ENCODE results near the gene CARMIL1. TPM values are rescaled to one million over a fixed set of nuclear protein-coding genes. Genes with fewer than 3 reads are reported as not detected.

Gene CARMIL1
- total RNA-seq, 2 experiments from 2014 or later = 5.0 to 5.4 TPM

GRCh38 chr6:25489399-25489798 is 210.2 kb downstream of the CARMIL1 start:
- H3K27me3 Mint-ChIP-seq = no peaks in the 10 kb centered on the region
- H3K36me3 Mint-ChIP-seq (ENCODE audit: low read depth) = no peaks in the 10 kb centered on the region
- CTCF ChIA-PET = interaction anchor here (0.7 to 3.2 kb wide), 13 partner anchors 9 to 266 kb away, joined by 3 to 19 read pairs (median 4); partner anchors contain the start of gene CARMIL1
- no peaks in the 10 kb centered on the region for H3K9me3 Mint-ChIP-seq
- DNase-seq = no peak
- H3K4me3 Mint-ChIP-seq = no peak overlapping the region
- H3K27ac Mint-ChIP-seq = no peak overlapping the region
- H3K4me1 Mint-ChIP-seq = peaks cover 6% of the 10 kb centered on the region
- POLR2A ChIA-PET = interaction anchor here (1.0 to 1.5 kb wide), 2 partner anchors 210 to 224 kb away, joined by 3 read pairs; partner anchors contain the start of gene CARMIL1

GRCh38 chr6:25490018-25490801 is 211.0 kb downstream of the CARMIL1 start:
- no peak overlapping the region for H3K4me3 Mint-ChIP-seq
- DNase-seq = peak; percentile 80
- H3K36me3 Mint-ChIP-seq (ENCODE audit: low read depth) = no peaks in the 10 kb centered on the region
- POLR2A ChIA-PET = interaction anchor here (1.0 to 1.5 kb wide), 2 partner anchors 211 to 225 kb away, joined by 3 read pairs; partner anchors contain the start of gene CARMIL1
- H3K27ac Mint-ChIP-seq = no peak overlapping the region
- no peaks in the 10 kb centered on the region for H3K27me3 Mint-ChIP-seq
- CTCF ChIA-PET = interaction anchor here (0.7 to 3.2 kb wide), 17 partner anchors 9 to 267 kb away, joined by 3 to 19 read pairs (median 4); partner anchors contain the start of gene CARMIL1
- peaks cover 6% of the 10 kb centered on the region for H3K4me1 Mint-ChIP-seq
- no peaks in the 10 kb centered on the region for H3K9me3 Mint-ChIP-seq

DNA sequence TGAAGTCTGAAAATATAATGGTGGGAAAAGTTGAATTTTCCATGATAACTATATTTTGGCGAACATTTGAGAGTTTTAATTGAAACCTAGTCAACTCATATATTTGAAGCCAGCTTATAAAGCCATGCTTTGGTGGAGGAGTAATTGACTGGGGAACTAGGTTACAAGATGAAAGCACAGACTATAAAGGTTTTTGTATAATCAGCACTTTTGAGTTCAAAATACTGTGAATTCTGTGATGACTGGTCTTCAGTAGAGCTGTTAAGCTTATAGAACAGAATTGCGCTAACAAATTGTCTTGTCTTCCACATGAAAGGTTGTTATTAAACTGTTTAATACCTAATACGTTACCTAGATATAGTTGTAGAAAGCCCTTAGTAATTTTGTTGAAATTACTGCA is 213.8 kb downstream of the CARMIL1 start:
- no peak overlapping the region for H3K27ac Mint-ChIP-seq
- POLR2A ChIA-PET = no interaction called here
- H3K27me3 Mint-ChIP-seq = no peaks in the 10 kb centered on the region
- no peak for DNase-seq
- H3K4me3 Mint-ChIP-seq = no peak overlapping the region
- no peaks in the 10 kb centered on the region for H3K9me3 Mint-ChIP-seq
- CTCF ChIA-PET = no interaction called here
- no peaks in the 10 kb centered on the region for H3K36me3 Mint-ChIP-seq (ENCODE audit: low read depth)
- peaks cover 6% of the 10 kb centered on the region for H3K4me1 Mint-ChIP-seq

DNA sequence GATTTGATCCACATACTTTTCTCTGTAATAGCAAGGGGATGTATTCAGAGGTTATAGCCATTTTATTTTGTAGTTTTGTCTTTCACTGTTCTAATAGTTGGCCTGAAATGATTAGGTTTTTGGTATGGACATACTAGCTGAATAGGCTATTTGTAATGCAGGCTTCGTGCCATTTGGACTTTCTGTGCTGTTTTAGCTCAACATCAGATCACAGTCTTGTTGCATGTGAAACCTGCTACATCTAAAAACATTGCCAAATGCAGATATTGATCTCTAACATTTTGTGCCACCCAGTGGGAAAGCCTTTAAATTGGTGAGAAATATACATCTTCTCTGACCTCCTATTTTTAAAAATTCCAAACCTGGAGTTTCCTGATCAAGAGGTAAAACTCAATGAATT is 215.3 kb downstream of the CARMIL1 start:
- H3K27me3 Mint-ChIP-seq = no peaks in the 10 kb centered on the region
- H3K36me3 Mint-ChIP-seq (ENCODE audit: low read depth) = no peaks in the 10 kb centered on the region
- peaks cover 6% of the 10 kb centered on the region for H3K4me1 Mint-ChIP-seq
- ChIA-PET POLR2A (no interaction called here), CTCF (no interaction called here)
- no peak overlapping the region for H3K27ac Mint-ChIP-seq
- no peak overlapping the region for H3K4me3 Mint-ChIP-seq
- no peaks in the 10 kb centered on the region for H3K9me3 Mint-ChIP-seq
- DNase-seq = no peak

DNA sequence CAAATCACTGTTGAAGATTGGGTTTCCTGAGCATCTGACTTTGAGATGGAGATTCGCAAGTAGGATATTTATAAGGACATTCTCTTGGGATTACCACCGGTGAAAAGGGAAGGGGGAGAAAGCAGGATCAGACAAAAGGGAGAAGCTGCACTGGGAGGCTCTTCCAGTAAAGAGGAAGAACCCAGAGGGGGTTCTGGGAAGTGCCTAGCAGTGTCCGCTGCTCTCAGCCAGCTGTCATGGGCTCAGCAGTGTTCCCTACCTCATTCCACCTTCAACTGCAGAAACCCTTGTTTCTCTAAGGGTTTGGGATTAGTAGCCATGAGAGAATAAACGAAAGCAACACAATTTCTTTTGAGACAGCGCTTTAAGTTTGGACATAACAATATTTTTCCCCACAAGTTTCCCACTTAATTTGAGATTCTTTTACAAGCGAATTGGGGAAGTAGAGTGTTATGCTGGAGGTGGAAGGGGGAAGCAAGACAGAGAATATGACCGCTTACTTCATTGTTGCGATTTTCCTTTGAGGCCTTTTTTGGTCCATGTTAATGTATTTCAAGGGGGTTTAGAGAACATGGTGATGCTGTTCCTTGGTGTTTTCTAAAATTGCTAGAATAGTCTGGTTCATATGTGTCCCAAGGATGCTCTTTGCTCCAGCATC is 218.3 kb downstream of the CARMIL1 start:
- DNase-seq = no peak
- CTCF ChIA-PET = no interaction called here
- POLR2A ChIA-PET = no interaction called here
- H3K27ac Mint-ChIP-seq = no peak overlapping the region
- H3K4me3 Mint-ChIP-seq = no peak overlapping the region
- no peaks in the 10 kb centered on the region for H3K36me3 Mint-ChIP-seq (ENCODE audit: low read depth)
- no peaks in the 10 kb centered on the region for H3K27me3 Mint-ChIP-seq
- no peaks in the 10 kb centered on the region for H3K4me1 Mint-ChIP-seq
- H3K9me3 Mint-ChIP-seq = no peaks in the 10 kb centered on the region

GRCh38 chr6:25498505-25498904 is 219.3 kb downstream of the CARMIL1 start:
- H3K36me3 Mint-ChIP-seq (ENCODE audit: low read depth) = no peaks in the 10 kb centered on the region
- H3K9me3 Mint-ChIP-seq = no peaks in the 10 kb centered on the region
- ChIA-PET CTCF (no interaction called here), POLR2A (no interaction called here)
- H3K4me3 Mint-ChIP-seq = no peak overlapping the region
- no peak overlapping the region for H3K27ac Mint-ChIP-seq
- H3K4me1 Mint-ChIP-seq = no peaks in the 10 kb centered on the region
- H3K27me3 Mint-ChIP-seq = no peaks in the 10 kb centered on the region
- DNase-seq = no peak

DNA sequence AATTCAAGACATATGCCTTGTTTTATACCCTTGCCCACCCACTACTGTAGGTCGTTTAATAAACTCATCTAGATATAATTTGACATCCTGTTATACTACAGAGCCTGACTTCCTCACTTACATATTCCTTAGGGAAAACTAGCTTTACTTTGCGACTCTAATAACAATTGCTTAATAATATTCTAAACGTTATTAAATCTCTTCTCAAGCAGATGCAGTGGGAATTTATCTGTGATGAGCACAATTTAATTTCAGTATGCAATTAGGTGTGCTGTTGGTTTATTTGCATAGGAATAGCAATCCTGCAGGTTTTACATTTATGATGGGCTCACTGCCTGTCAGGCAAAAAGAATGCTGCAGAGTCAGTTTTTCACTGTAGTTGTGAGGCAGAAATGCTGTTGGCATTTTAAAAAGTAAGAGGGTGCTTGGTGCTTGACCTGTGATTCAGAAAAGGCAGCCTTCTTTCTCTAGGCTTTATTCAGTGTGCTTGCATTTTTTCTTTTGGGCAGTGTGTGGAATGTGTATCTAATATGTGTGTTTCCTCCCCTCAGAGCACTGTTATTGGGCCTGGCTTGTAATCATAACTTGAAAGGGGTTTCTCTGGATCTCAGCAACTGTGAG is 220.6 kb downstream of the CARMIL1 start:
- no peak overlapping the region for H3K4me3 Mint-ChIP-seq
- CTCF ChIA-PET = no interaction called here
- no peak overlapping the region for H3K27ac Mint-ChIP-seq
- POLR2A ChIA-PET = no interaction called here
- no peaks in the 10 kb centered on the region for H3K4me1 Mint-ChIP-seq
- no peaks in the 10 kb centered on the region for H3K9me3 Mint-ChIP-seq
- H3K27me3 Mint-ChIP-seq = no peaks in the 10 kb centered on the region
- no peaks in the 10 kb centered on the region for H3K36me3 Mint-ChIP-seq (ENCODE audit: low read depth)
- no peak for DNase-seq

DNA sequence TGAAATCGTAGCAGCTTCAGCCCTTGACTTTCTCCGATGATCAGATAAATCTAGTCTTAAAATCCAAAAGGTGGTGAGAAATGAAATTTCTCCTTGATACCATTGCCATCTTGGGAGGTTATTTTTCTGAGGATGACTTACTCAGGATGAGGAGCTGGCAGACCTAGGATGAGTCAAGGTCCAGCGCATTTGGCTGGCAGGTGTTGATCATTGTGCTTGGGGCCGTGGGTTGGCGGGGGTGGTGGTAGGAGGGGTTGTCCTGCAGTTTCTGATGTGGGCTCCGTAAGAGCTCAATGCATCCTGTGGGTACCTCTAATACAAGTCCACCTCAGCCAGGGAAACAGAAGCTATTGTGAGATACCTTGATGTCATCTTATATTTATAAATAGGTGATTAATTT is 224.5 kb downstream of the CARMIL1 start:
- CTCF ChIA-PET = no interaction called here
- DNase-seq = no peak
- H3K27me3 Mint-ChIP-seq = no peaks in the 10 kb centered on the region
- H3K36me3 Mint-ChIP-seq (ENCODE audit: low read depth) = no peaks in the 10 kb centered on the region
- no peak overlapping the region for H3K4me3 Mint-ChIP-seq
- no peaks in the 10 kb centered on the region for H3K9me3 Mint-ChIP-seq
- no peaks in the 10 kb centered on the region for H3K4me1 Mint-ChIP-seq
- no peak overlapping the region for H3K27ac Mint-ChIP-seq
- POLR2A ChIA-PET = no interaction called here

DNA sequence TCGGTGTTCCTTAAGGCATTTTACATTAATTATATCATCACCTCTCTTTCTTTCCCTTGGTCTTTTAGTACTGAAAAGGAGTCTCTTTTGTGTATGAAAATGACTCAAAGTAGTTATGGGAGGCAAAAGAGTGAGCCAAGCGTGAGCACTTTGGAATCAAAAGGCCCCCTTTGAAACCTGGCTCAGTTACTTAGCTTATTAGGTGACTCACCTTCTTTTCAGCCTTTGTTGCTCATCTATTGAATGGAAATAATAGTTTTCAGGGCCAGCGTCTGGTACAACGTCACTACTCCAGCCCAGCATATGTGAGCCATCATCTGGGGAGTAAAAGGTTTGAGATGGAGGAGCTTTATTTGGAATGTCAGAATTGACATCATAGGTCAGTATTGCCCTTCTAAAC is 225.5 kb downstream of the CARMIL1 start:
- DNase-seq = no peak
- no peaks in the 10 kb centered on the region for H3K36me3 Mint-ChIP-seq (ENCODE audit: low read depth)
- H3K9me3 Mint-ChIP-seq = no peaks in the 10 kb centered on the region
- ChIA-PET CTCF (interaction anchor here (1.1 kb wide), 1 partner anchor 224 kb away, joined by 3 read pairs; no protein-coding TSS in a partner anchor), POLR2A (interaction anchor here (0.6 kb wide), 1 partner anchor 36 kb away, joined by 3 read pairs; no protein-coding TSS in a partner anchor)
- no peaks in the 10 kb centered on the region for H3K4me1 Mint-ChIP-seq
- no peak overlapping the region for H3K27ac Mint-ChIP-seq
- no peak overlapping the region for H3K4me3 Mint-ChIP-seq
- H3K27me3 Mint-ChIP-seq = no peaks in the 10 kb centered on the region

DNA sequence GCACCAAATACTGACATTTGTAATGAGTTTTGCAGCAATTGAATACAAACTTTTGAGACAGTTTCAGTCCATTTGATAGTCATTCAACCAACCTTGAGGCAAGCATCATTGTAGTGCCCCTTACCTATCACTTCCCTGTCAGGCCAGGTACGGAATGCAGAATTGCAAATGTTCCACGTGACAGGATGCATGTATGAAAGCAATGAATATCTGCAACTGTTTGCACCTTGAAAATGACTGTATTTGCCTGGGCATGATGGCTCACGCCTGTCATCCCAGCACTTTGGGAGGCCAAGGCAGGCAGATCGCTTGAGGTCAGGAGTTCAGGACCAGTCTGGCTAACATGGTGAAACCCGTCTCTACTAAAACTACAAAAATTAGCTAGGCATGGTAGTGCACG is 226.8 kb downstream of the CARMIL1 start:
- Mint-ChIP-seq H3K9me3 (no peaks in the 10 kb centered on the region), H3K4me1 (no peaks in the 10 kb centered on the region), H3K36me3 (ENCODE audit: low read depth) (no peaks in the 10 kb centered on the region), H3K27me3 (no peaks in the 10 kb centered on the region), H3K4me3 (no peak overlapping the region), H3K27ac (no peak overlapping the region)
- no peak for DNase-seq
- ChIA-PET CTCF (no interaction called here), POLR2A (no interaction called here)

DNA sequence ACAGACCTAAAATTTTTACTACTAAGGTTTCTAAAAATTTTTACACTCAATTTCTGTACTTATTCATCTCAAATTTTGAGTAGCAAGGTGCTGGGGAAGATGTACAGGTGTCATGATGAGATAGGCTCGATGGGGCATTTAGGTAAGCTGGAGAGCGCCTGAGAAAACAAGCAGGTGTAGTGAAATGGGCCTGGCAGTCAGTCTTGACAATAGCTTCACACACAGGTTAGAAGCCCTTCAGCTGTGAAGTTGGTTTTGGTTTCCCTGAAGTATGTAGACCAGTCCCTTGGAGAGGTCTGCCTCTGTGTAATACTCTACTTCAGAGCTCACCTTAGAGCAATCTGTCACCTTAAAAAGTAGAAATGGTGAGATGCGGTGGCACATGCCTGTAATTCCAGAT is 228.9 kb downstream of the CARMIL1 start:
- Mint-ChIP-seq H3K4me3 (no peak overlapping the region), H3K9me3 (no peaks in the 10 kb centered on the region), H3K4me1 (no peaks in the 10 kb centered on the region), H3K27me3 (no peaks in the 10 kb centered on the region), H3K27ac (no peak overlapping the region), H3K36me3 (ENCODE audit: low read depth) (no peaks in the 10 kb centered on the region)
- DNase-seq = no peak
- CTCF ChIA-PET = interaction anchor here (0.5 to 1.3 kb wide), 2 partner anchors 11 to 48 kb away, joined by 3 to 5 read pairs; no protein-coding TSS in a partner anchor
- POLR2A ChIA-PET = no interaction called here

DNA sequence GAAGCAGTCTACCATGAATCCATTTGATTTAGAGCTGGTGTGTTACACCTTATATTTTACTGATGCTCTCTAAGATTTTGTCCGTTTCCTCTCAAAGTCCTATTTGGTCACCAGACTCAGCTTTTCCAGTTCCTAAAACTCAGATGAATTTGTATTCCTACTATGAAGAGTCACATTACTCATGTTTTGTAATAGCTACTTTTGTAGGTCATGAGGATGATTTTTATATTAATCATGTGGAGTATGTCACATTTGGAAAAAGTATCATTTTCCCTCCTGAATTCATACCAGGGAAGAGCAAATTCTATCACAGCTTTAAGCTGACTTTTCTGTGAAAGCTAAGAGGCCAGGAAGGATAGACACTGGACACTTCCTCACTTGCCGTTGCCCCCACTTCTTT is 232.2 kb downstream of the CARMIL1 start:
- Mint-ChIP-seq H3K4me1 (no peaks in the 10 kb centered on the region), H3K4me3 (no peak overlapping the region), H3K27ac (no peak overlapping the region), H3K9me3 (no peaks in the 10 kb centered on the region), H3K27me3 (no peaks in the 10 kb centered on the region), H3K36me3 (ENCODE audit: low read depth) (no peaks in the 10 kb centered on the region)
- no peak for DNase-seq
- POLR2A ChIA-PET = no interaction called here
- CTCF ChIA-PET = no interaction called here

- Mint-ChIP-seq H3K27me3 (no peaks in the 10 kb centered on the region), H3K9me3 (no peaks in the 10 kb centered on the region), H3K4me1 (no peaks in the 10 kb centered on the region), H3K36me3 (ENCODE audit: low read depth) (no peaks in the 10 kb centered on the region), H3K4me3 (no peak overlapping the region), H3K27ac (no peak overlapping the region)
- DNase-seq = no peak
- ChIA-PET CTCF (interaction anchor here (1.0 to 1.2 kb wide), 3 partner anchors 9 to 22 kb away, joined by 3 read pairs; no protein-coding TSS in a partner anchor), POLR2A (no interaction called here)
Observed at GRCh38 chr6:25512560-25512959, 233.4 kb downstream of the CARMIL1 start.

Data from activated CD4-positive, alpha-beta T cell treated with anti-CD3 and anti-CD28 coated beads, Interleukin-2, amount 10 ng/mL, durations not matched to agents 7 days and 5 days (primary cell).